K562 (cell line): ENCODE data around the gene CEP20. TPM values are rescaled to one million over a fixed set of nuclear protein-coding genes. Genes with fewer than 3 reads are reported as not detected.

ENCODE experiments used
- BRD4 ChIP-seq: fragments of 200-600 bp; sonication (generic); IDR thresholded peaks from 2 replicates; pipeline ENCODE4 v1.6.1; 2017; ENCODE audit warnings: inconsistent platforms
- ERF ChIP-seq: fragments of 450-650 bp; formaldehyde crosslinking; IDR thresholded peaks from 2 replicates; pipeline ENCODE4 v1.4.0; 2020; ENCODE audit warnings: mild to moderate bottlenecking, mixed read lengths
- GATAD2A ChIP-seq: fragments of 450-650 bp; IDR thresholded peaks from 2 replicates; pipeline ENCODE4 v1.6.1; 2017
- MED1 ChIP-seq: sonication (generic); formaldehyde crosslinking; IDR thresholded peaks from 2 replicates; pipeline ENCODE4 v1.8.1; 2023; ENCODE audit warnings: missing genetic modification reagents, borderline replicate concordance
- NCOA1 ChIP-seq: fragments of 450-650 bp; IDR thresholded peaks from 2 replicates; pipeline ENCODE4 v1.6.1; 2016; ENCODE audit warnings: low read depth
- NFXL1 ChIP-seq: fragments of 450-650 bp; formaldehyde crosslinking; IDR thresholded peaks from 2 replicates; pipeline ENCODE4 v1.4.0; 2021; ENCODE audit warnings: mild to moderate bottlenecking
- RBM22 ChIP-seq: fragments of 200-400 bp; formaldehyde crosslinking; IDR thresholded peaks from 2 replicates; pipeline ENCODE4 v1.6.1; 2018; ENCODE audit warnings: low read length, low read depth; ENCODE audit not compliant: poor library complexity, severe bottlenecking
- RCOR1 ChIP-seq, 2 experiments: IDR thresholded peaks; 2 replicates each; pipeline ENCODE4 v1.6.1; 2012; ENCODE audit warnings: low read depth in 2 of 2, low read length in 2 of 2, borderline replicate concordance in 1 of 2, improper control_type of control experiment in 1 of 2
- SMARCA4 ChIP-seq: fragments of 450-650 bp; IDR thresholded peaks from 2 replicates; pipeline ENCODE4 v1.6.1; 2016
- SUPT5H ChIP-seq: fragments of 450-650 bp; IDR thresholded peaks from 2 replicates; pipeline ENCODE4 v1.6.1; 2016
- USF2 ChIP-seq: sonication (generic); formaldehyde crosslinking; IDR thresholded peaks from 2 replicates; pipeline ENCODE4 v1.5.0; 2020; ENCODE audit warnings: missing genetic modification reagents
- ZNF143 ChIP-seq: sonication (generic); formaldehyde crosslinking; IDR thresholded peaks from 2 replicates; pipeline ENCODE4 v1.9.0; 2022; ENCODE audit warnings: mild to moderate bottlenecking, missing genetic modification reagents
- ZNF695 ChIP-seq: fragments of 450-650 bp; formaldehyde crosslinking; IDR thresholded peaks from 2 replicates; pipeline ENCODE4 v1.4.0; 2020; ENCODE audit warnings: mild to moderate bottlenecking, moderate library complexity
- polyA plus RNA-seq, 8 experiments: library from polyadenylated mRNA; depleted of rRNA in 4 of 8; stranded (reverse) in 5 of 8; unstranded in 3 of 8; fragments of >200 nt; fragmentation: Nextera tagmentation in 2 of 8; fragmentation: Illumina TruSeq in 1 of 8; extraction: Ambion mirVana in 2 of 8; extraction: Trizol in 1 of 8; gene quantifications; 2 replicates each; pipeline versions ENCODE4 v1.2.1 to v1.2.3, GENCODE V29; 2011 to 2014; ENCODE audit warnings: inconsistent platforms in 1 of 8, missing spikeins in 1 of 8
- total RNA-seq, 7 experiments: library from RNA; depleted of rRNA in 6 of 7; stranded (reverse); fragments of >200 nt in 6 of 7; fragmentation: Illumina TruSeq in 2 of 7; extraction: Trizol in 2 of 7; gene quantifications; 2 replicates each; pipeline versions ENCODE4 v1.2.1 to v1.2.3, GENCODE V29; 2011 to 2021; ENCODE audit warnings: low replicate concordance in 1 of 7
- TF ChIP-seq, protein P1 (sequence below): sonication (generic); formaldehyde crosslinking; IDR thresholded peaks from 2 replicates; pipeline ENCODE4 v1.8.0; 2022; ENCODE audit warnings: missing genetic modification reagents, mild to moderate bottlenecking, borderline replicate concordance
- TF ChIP-seq, protein P2 (sequence below): fragments of 150-350 bp; conservative IDR thresholded peaks from 2 replicates; pipeline ENCODE4 v1.6.1; 2014; ENCODE audit warnings: low read length
- TF ChIP-seq, protein P3 (sequence below): sonication (generic); formaldehyde crosslinking; IDR thresholded peaks from 2 replicates; pipeline ENCODE4 v1.8.0; 2022; ENCODE audit warnings: mild to moderate bottlenecking, missing genetic modification reagents
- TF ChIP-seq, protein P4 (sequence below), 3 experiments: fragments of 200-800 bp in 1 of 3; sonication (Bioruptor generic) in 1 of 3; sonication (generic) in 1 of 3; formaldehyde crosslinking in 1 of 3; IDR thresholded peaks; 2 replicates each; pipeline versions ENCODE4 v1.6.1 to v1.8.0; 2016 to 2022; ENCODE audit warnings: mild to moderate bottlenecking in 2 of 3, missing compliant biosample characterization in 2 of 3, missing genetic modification characterization in 2 of 3, missing genetic modification reagents in 1 of 3

CEP20 gene
- total and polyA plus RNA-seq, 9 of the 15 experiments (the other 6 are each of a cell fraction or from before 2014, with no cell fraction given), result 41.3 to 150 (median 104) TPM

GRCh38 chr16:15885560-15886001 is 2.8 kb downstream of the CEP20 start (continued):
- TF ChIP-seq, protein P1, sequence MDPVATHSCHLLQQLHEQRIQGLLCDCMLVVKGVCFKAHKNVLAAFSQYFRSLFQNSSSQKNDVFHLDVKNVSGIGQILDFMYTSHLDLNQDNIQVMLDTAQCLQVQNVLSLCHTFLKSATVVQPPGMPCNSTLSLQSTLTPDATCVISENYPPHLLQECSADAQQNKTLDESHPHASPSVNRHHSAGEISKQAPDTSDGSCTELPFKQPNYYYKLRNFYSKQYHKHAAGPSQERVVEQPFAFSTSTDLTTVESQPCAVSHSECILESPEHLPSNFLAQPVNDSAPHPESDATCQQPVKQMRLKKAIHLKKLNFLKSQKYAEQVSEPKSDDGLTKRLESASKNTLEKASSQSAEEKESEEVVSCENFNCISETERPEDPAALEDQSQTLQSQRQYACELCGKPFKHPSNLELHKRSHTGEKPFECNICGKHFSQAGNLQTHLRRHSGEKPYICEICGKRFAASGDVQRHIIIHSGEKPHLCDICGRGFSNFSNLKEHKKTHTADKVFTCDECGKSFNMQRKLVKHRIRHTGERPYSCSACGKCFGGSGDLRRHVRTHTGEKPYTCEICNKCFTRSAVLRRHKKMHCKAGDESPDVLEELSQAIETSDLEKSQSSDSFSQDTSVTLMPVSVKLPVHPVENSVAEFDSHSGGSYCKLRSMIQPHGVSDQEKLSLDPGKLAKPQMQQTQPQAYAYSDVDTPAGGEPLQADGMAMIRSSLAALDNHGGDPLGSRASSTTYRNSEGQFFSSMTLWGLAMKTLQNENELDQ (CRISPR knock-in tag), result no peak
- TF ChIP-seq BRD4 (no peak), ZNF695 (CRISPR knock-in tag) (no peak), NFXL1 (no peak), GATAD2A (0 out of 2 replicates have a peak, but pooled peaks have one; percentile 65), RBM22 (no peak), NCOA1 (0 out of 2 replicates have a peak, but pooled peaks have one; percentile 16), SMARCA4 (peak; percentile 84), USF2 (CRISPR knock-in tag) (peak; percentile 70), ERF (no peak), RCOR1 (IDR thresholded peaks at IDR 0.05; ENCODE audit: borderline replicate concordance in 1 of 2, low read depth in 2 of 2, low read length in 2 of 2) (peak in 1 of 2 experiments; percentile 64; a peak in 2 of 4 replicates), SUPT5H (no peak), ZNF143 (CRISPR knock-in tag) (no peak), MED1 (CRISPR knock-in tag) (no peak)
- TF ChIP-seq, protein P2, sequence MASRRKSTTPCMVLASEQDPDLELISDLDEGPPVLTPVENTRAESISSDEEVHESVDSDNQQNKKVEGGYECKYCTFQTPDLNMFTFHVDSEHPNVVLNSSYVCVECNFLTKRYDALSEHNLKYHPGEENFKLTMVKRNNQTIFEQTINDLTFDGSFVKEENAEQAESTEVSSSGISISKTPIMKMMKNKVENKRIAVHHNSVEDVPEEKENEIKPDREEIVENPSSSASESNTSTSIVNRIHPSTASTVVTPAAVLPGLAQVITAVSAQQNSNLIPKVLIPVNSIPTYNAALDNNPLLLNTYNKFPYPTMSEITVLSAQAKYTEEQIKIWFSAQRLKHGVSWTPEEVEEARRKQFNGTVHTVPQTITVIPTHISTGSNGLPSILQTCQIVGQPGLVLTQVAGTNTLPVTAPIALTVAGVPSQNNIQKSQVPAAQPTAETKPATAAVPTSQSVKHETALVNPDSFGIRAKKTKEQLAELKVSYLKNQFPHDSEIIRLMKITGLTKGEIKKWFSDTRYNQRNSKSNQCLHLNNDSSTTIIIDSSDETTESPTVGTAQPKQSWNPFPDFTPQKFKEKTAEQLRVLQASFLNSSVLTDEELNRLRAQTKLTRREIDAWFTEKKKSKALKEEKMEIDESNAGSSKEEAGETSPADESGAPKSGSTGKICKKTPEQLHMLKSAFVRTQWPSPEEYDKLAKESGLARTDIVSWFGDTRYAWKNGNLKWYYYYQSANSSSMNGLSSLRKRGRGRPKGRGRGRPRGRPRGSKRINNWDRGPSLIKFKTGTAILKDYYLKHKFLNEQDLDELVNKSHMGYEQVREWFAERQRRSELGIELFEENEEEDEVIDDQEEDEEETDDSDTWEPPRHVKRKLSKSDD, result no peak
- TF ChIP-seq, protein P3, sequence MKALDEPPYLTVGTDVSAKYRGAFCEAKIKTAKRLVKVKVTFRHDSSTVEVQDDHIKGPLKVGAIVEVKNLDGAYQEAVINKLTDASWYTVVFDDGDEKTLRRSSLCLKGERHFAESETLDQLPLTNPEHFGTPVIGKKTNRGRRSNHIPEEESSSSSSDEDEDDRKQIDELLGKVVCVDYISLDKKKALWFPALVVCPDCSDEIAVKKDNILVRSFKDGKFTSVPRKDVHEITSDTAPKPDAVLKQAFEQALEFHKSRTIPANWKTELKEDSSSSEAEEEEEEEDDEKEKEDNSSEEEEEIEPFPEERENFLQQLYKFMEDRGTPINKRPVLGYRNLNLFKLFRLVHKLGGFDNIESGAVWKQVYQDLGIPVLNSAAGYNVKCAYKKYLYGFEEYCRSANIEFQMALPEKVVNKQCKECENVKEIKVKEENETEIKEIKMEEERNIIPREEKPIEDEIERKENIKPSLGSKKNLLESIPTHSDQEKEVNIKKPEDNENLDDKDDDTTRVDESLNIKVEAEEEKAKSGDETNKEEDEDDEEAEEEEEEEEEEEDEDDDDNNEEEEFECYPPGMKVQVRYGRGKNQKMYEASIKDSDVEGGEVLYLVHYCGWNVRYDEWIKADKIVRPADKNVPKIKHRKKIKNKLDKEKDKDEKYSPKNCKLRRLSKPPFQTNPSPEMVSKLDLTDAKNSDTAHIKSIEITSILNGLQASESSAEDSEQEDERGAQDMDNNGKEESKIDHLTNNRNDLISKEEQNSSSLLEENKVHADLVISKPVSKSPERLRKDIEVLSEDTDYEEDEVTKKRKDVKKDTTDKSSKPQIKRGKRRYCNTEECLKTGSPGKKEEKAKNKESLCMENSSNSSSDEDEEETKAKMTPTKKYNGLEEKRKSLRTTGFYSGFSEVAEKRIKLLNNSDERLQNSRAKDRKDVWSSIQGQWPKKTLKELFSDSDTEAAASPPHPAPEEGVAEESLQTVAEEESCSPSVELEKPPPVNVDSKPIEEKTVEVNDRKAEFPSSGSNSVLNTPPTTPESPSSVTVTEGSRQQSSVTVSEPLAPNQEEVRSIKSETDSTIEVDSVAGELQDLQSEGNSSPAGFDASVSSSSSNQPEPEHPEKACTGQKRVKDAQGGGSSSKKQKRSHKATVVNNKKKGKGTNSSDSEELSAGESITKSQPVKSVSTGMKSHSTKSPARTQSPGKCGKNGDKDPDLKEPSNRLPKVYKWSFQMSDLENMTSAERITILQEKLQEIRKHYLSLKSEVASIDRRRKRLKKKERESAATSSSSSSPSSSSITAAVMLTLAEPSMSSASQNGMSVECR (CRISPR knock-in tag), result no peak
- TF ChIP-seq, protein P4, sequence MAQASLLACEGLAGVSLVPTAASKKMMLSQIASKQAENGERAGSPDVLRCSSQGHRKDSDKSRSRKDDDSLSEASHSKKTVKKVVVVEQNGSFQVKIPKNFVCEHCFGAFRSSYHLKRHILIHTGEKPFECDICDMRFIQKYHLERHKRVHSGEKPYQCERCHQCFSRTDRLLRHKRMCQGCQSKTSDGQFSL (CRISPR knock-in tag; IDR thresholded peaks at IDR 0.05), result no peak
- TF ChIP-seq, protein P4 (tag; IDR thresholded peaks at IDR 0.05), result peak in 1 of 2 experiments; percentile 54; a peak in 1 of 4 replicates
